Kidney tubule cell (primary cell): ENCODE measurements around the gene MBNL2.

Experiments
- DNase-seq: peaks from one replicate; pipeline ENCODE4 v3.0.0-alpha.2; 2018; ENCODE audit warnings: low spot score

MBNL2 gene

DNA sequence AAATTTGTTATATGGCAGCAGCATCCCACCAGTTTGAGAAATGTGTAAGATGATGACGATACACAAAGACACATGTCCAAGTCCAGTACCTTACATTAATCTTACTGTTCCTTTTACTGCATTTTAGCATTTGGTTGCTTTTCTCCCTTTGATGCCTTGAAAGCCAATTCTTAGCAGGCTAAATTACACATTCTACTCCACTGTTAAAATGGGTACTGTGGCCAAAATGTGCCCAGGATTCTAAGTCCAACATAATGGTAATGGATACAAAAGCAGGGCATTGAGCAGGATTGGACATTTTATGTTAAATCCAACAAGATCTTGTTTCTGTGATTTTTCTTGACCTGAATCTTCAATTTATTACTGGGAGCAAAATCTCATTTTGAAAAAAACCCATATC is 159.1 kb downstream of the MBNL2 start:
- no peak for DNase-seq

DNA sequence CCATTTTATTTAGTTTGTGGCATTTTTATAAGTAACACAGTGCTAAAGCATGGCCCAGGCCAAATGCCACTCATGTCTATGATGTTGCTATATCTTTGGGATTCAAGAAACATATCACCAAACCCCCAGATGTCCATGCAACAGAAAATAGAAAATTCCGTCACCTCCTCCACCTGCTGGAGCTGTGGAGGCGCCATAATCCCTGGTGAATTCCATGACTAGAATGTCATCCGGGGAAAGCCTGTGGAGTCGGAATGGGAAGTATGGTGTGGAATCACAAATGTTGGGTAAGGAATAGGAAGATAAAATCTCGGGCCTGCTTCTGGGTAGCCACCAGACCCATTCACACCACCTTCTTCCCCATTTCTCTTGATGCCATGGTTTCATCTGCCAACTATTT is 160.1 kb downstream of the MBNL2 start:
- DNase-seq = no peak

DNA sequence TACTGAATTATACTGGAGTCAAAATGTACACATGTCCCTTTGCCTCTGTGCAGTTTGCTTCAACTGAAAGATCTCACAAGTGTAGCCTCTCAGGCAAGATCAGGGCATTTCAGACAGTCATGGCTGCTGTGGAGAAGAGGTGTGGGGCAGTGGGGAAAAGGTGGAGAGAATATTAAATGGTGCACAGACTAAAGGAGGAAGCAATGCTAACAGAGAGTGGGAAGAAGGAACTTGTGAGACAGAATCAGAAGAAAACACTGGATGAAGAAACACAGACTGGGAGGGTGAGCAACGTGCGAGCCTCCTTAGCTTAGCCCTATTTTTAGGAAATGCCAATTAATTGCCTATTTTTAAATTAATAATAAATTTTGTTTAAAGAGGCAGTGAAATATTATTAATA is 162.2 kb downstream of the MBNL2 start:
- no peak for DNase-seq

- no peak for DNase-seq
Observed at GRCh38 chr13:97385146-97385545, 163.0 kb downstream of the MBNL2 start.

DNA sequence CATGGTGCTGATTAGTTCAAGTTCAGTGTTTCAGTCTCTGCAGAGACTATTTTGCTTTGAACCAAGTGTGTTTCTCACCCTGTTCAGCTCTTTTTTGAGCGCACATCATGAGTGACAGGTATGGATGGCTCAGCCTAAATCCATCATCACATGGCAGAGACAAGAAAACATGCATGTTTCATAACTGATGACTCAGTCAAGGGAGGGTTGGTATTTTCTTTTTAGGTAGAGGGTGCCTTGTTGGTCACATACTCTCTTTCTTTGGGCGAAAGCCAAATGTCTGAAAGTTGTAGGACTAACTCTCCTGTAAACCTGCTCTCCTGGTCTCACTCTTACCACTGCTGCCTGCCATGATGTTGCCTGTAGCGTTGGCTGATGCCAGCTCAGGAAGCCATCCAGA is 163.7 kb downstream of the MBNL2 start:
- no peak for DNase-seq

DNA sequence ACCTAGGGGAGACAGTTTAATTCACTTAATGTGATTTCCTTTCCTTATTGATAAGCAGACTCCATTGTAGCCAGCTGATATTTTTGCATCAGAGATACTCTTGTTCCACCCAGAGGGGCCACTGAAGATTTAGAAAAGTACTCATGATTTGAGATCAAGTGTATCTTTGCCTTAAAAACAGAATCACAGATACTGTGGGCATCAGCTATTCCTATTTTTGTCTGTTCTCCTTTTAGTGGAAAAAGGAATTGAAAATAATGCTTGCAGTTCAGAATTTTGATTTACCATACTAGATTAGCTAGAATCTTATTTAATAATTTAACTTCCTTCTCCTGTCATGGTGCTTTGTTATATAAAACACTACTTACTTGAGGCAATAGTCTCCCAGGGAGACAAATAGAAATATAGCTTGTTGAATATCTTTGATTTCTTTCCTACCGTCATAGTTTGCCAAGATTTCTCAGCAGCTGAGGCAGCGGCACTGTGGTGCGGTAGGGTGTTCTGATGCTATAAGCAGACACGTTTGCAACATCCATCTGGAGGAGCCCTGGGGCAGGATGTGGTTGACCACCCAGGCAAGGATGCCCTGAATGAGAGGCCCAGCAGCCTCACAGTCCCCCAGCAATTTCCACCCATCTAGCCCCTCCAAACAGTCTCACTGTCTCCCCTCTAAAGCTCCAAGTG is 164.8 kb downstream of the MBNL2 start:
- DNase-seq = no peak

- DNase-seq = no peak
Observed at GRCh38 chr13:97387485-97387839, 165.3 kb downstream of the MBNL2 start.

- DNase-seq = no peak
Observed at GRCh38 chr13:97387890-97388289, 165.8 kb downstream of the MBNL2 start.

GRCh38 chr13:97388373-97388772 is 166.2 kb downstream of the MBNL2 start:
- no peak for DNase-seq

- no peak for DNase-seq
Observed at GRCh38 chr13:97390941-97391600, 168.9 kb downstream of the MBNL2 start.

DNA sequence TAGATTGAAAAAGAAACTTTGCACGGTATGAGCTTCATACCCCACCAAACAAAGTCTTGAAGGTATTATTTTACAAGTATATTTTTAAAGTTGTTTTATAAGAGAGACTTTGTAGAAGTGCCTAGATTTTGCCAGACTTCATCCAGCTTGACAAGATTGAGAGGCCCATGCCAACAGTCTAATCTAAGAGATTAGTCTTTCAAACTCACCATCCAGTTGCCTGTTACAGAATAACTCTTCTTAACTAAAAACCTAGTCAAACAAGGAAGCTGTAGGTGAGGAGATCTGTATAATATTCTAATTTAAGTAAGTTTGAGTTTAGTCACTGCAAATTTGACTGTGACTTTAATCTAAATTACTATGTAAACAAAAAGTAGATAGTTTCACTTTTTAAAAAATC is 169.9 kb downstream of the MBNL2 start:
- no peak for DNase-seq

DNA sequence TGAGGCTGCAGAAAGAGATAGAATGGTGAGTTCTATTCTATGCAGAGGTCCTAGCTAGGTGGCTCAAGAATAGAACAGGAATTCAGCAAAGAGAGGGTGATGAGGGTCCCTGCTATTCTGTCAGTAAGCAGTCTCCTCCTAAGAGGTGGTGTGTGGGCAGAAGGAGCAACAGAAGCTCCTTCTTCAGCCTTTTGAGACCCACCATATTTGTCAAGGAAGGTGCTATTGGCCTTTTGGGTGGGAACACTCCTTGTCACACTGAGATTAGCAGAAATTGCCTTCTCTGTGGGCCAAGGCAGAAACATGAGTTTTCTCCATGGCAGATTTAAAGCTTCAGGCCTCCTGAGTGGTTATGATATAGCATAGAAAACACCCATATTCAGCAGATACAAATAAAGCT is 172.4 kb downstream of the MBNL2 start:
- no peak for DNase-seq

GRCh38 chr13:97395447-97396136 is 173.5 kb downstream of the MBNL2 start:
- DNase-seq = peak; percentile 20

DNA sequence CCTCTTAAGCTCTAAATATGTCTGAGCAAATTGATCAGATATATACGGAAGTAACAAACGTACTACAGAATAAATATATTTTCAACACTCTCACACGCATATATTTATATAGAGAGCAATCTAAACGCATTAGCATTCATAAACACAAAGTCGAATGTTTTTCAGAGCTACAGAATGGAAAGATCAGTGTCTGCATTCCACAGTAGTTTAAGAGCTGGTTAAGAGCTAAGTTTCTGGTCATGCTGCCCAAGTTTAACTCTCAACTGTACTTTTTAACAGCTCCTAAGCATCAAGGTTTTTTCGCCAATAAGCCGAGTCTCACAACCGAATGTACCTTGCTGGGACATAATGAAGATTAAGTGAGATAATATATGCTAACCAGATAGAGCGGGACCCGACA is 175.1 kb downstream of the MBNL2 start:
- DNase-seq = no peak

- DNase-seq = no peak
Observed at GRCh38 chr13:97401421-97401820, 179.3 kb downstream of the MBNL2 start.

- peak; percentile 39 for DNase-seq
Observed at GRCh38 chr13:97403893-97404750, 182.0 kb downstream of the MBNL2 start.

DNA sequence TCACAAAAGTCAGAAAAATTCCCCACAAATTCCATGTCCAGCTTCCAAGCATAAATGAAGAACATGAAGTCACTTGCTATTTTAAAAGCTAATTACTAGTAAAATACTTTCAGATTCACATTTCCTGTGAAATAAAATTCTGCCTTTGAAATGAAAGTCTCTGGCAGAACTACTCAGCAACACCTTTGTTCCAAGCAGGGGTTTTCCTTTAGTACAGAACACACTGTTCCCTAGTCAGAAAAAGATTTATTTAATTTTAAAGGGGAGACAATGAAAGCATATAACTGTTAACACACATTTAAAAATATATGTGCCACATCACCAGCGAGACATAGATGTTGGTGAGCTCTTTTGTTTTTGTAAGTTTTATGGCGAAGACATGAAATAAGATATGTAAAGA is 185.4 kb downstream of the MBNL2 start:
- DNase-seq = no peak

DNA sequence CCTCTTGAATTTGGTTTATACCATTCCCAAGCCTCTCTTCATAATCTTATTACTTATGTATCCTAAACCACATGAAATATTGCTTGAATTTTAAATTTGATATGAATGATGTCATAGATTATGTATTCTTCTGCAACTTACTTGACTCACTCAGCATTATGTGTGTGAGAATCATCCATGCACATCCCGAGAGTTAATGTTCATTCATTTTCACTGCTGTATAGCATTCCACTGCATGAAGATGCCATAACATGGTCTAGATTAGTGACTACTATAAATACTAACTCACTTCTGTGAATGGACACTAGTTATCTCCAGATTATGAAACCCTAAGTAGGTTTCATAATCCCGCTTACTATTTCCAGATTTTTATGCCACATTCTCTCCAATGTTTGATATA is 186.8 kb downstream of the MBNL2 start:
- no peak for DNase-seq

DNA sequence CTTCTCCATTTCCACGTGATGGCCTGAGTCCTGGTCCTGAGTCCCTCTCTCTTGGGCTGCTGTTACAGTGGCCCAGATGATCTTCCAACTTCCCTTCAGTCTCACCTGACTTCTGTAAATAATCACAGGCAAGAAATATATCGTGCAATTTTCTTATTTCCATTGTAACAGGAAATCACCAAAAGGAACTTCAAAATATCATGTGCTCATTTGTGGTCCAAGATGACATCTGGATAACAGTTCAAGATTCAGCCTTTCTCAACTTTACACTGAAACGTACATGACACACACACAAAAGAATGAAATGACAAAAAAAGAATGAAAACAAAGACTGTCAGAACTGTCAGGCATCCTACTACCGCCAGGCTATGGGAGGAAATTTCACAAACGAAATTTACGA is 189.9 kb downstream of the MBNL2 start:
- no peak for DNase-seq

DNA sequence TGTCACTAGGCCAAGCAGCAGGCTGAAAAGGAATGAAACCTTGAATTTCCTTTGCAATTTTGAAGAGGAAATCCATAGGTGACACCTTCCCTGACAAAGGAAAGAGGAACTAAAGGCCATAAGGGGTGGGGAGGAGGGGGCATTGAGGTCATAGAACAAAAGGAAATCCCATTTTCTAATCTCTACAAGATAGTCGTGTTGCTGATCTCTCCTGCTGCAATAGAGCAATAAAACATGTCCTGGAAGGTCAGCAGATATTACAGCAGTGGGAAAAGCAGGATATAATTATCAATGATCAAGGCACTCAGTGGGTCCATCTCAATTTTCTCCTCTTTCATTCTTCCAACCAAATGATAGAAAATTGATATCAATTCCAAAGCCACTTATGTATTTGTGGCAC is 191.6 kb downstream of the MBNL2 start:
- no peak for DNase-seq

GRCh38 chr13:97414392-97414791 is 192.3 kb downstream of the MBNL2 start:
- no peak for DNase-seq

- no peak for DNase-seq
Observed at GRCh38 chr13:97417698-97418097, 195.6 kb downstream of the MBNL2 start.
